Panc1 (cell line): ENCODE data around the gene PNMA6E. TPM values are rescaled to one million over a fixed set of nuclear protein-coding genes. Genes with fewer than 3 reads are reported as not detected.

Source experiments
- ATAC-seq: fragments of 200-7000 bp; cut with Tn5 transposase; 2 replicates; pipeline ENCODE4 v1.9.1; 2020; ENCODE audit warnings: mild to moderate bottlenecking, moderate library complexity
- BruUV-seq: library from RNA; stranded (reverse); fragments of 400-500 nt; replicated peaks from 2 replicates; lab custom pipeline; 2021; lab: Mats Ljungman, UMichigan
- CTCF ChIA-PET: fragments of 300-600 bp; sonication (Branson Sonifier 250); formaldehyde crosslinking; loops from one replicate; lab custom pipeline; 2022; ENCODE audit warnings: antibody characterized with exemption; lab: Charles Lee
- POLR2A ChIA-PET: fragments of 300-600 bp; sonication (Branson Sonifier 250); formaldehyde crosslinking; loops from one replicate; lab custom pipeline; 2022; ENCODE audit warnings: antibody characterized with exemption; lab: Charles Lee
- DNase-seq: peaks from one replicate; pipeline ENCODE4 v3.0.0-alpha.2; 2010; ENCODE audit warnings: low read depth, low spot score
- H3K27ac ChIP-seq: 2 replicates; pipeline ENCODE4 v1.5.1; 2011; ENCODE audit warnings: mild to moderate bottlenecking, low read length, inconsistent platforms
- H3K27me3 ChIP-seq: fragments of 200-500 bp; sonication (Bioruptor generic); 2 replicates; pipeline ENCODE4 v1.6.0; 2014; ENCODE audit warnings: low read length, inconsistent platforms; ENCODE audit not compliant: control insufficient read depth, insufficient read depth
- H3K36me3 ChIP-seq: fragments of 200-500 bp; sonication (Bioruptor generic); 2 replicates; pipeline ENCODE4 v1.5.1; 2014; ENCODE audit warnings: inconsistent platforms, mild to moderate bottlenecking, low read length, moderate library complexity; ENCODE audit not compliant: control insufficient read depth, insufficient read depth
- H3K4me1 ChIP-seq: 2 replicates; pipeline ENCODE4 v1.5.1; 2011; ENCODE audit warnings: inconsistent platforms, mild to moderate bottlenecking, low read length, moderate library complexity; ENCODE audit not compliant: control insufficient read depth, insufficient read depth
- H3K4me3 ChIP-seq, 2 experiments: 2 replicates each; pipeline ENCODE4 v1.5.1; 2011 to 2012; ENCODE audit warnings: low read depth in 2 of 2, low read length in 2 of 2, mild to moderate bottlenecking in 2 of 2, inconsistent platforms in 1 of 2, moderate library complexity in 1 of 2
- H3K9me3 ChIP-seq: fragments of 200-500 bp; sonication (Bioruptor generic); 2 replicates; pipeline ENCODE4 v1.5.1; 2014; ENCODE audit warnings: low read depth, mild to moderate bottlenecking, inconsistent platforms, low read length, moderate library complexity; ENCODE audit not compliant: control insufficient read depth, insufficient read depth
- CTCF ChIP-seq: fragments of 450-650 bp; IDR thresholded peaks from 2 replicates; pipeline ENCODE4 v1.5.1; 2017; ENCODE audit warnings: mild to moderate bottlenecking
- POLR2AphosphoS5 ChIP-seq: IDR thresholded peaks from 2 replicates; pipeline ENCODE4 v1.6.1; 2012; ENCODE audit warnings: mild to moderate bottlenecking, low read depth, low read length, moderate library complexity
- REST ChIP-seq, 2 experiments: IDR thresholded peaks; 2 replicates each; pipeline ENCODE4 v1.6.1; 2011 to 2012; ENCODE audit warnings: low read depth in 2 of 2, control low read depth in 1 of 2, low read length in 1 of 2, mild to moderate bottlenecking in 1 of 2, moderate library complexity in 1 of 2; ENCODE audit not compliant: insufficient read depth in 1 of 2
- SIN3A ChIP-seq: IDR thresholded peaks from 2 replicates; pipeline ENCODE4 v1.6.1; 2012; ENCODE audit warnings: low read depth, mild to moderate bottlenecking, low read length, moderate library complexity, borderline replicate concordance; ENCODE audit not compliant: insufficient read depth
- TCF7L2 ChIP-seq: IDR thresholded peaks from 2 replicates; pipeline ENCODE4 v1.6.1; 2011; ENCODE audit warnings: mild to moderate bottlenecking, low read depth, low read length, inconsistent platforms
- in situ Hi-C: cut with HindIII; loops from 2 replicates; pipeline ENCODE4 v1.10.0; 2016; ENCODE audit warnings: low sequenced_read_pairs, low pct_unique_long_range_greater_than_20kb
- intact Hi-C: fragments of 100-400 bp; cut with micrococcal nuclease; formaldehyde crosslinking; loops from one replicate; pipeline ENCODE4 v1.10.0; 2022; ENCODE audit not compliant: unreplicated experiment
- total RNA-seq: library from RNA; stranded (reverse); gene quantifications from one replicate; pipeline ENCODE4 v1.2.1, GENCODE V29; 2021; ENCODE audit not compliant: unreplicated experiment

Gene PNMA6E
- total RNA-seq, 1 experiment from 2014 or later, result not detected

GRCh38 chrX:153408871-153409351 lies 7.8 kb upstream of the PNMA6E start:
- Histone ChIP-seq H3K4me1 (no peaks in the 10 kb centered on the region), H3K36me3 (no peaks in the 10 kb centered on the region), H3K4me3 (no peak overlapping the region), H3K27ac (no peak overlapping the region), H3K27me3 (no peaks in the 10 kb centered on the region; the same call in 1 of the 2 replicates), H3K9me3 (no peaks in the 10 kb centered on the region)
- no peak for TF ChIP-seq CTCF
- no peak for TF ChIP-seq SIN3A
- no peak for TF ChIP-seq POLR2AphosphoS5
- TF ChIP-seq TCF7L2, result no peak
- no peak for TF ChIP-seq REST (IDR thresholded peaks at IDR 0.05; ENCODE audit: insufficient read depth in 1 of 2, low read depth in 2 of 2, low read length in 1 of 2)
- DNase-seq (no peak), ATAC-seq (no peak)
- ChIA-PET CTCF (no interaction called here), POLR2A (no interaction called here)
- intact Hi-C loops, result no loop called here
- BruUV-seq, result no TSS peak
- in situ Hi-C loops, result no loop called here

- intact Hi-C loops (no loop called here), in situ Hi-C loops (no loop called here)
- Histone ChIP-seq H3K4me1 (no peaks in the 10 kb centered on the region), H3K27me3 (no peaks in the 10 kb centered on the region; the same call in 1 of the 2 replicates), H3K27ac (no peak overlapping the region), H3K36me3 (no peaks in the 10 kb centered on the region), H3K9me3 (no peaks in the 10 kb centered on the region), H3K4me3 (no peak overlapping the region)
- no TSS peak for BruUV-seq
- TF ChIP-seq SIN3A (no peak), TCF7L2 (no peak), REST (IDR thresholded peaks at IDR 0.05; ENCODE audit: insufficient read depth in 1 of 2, low read depth in 2 of 2, low read length in 1 of 2) (no peak), CTCF (no peak), POLR2AphosphoS5 (no peak)
- POLR2A ChIA-PET, result no interaction called here
- ATAC-seq (no peak), DNase-seq (no peak)
- CTCF ChIA-PET, result no interaction called here
Observed at GRCh38 chrX:153408221-153408721, 7.1 kb upstream of the PNMA6E start.
